H1 (cell line): ENCODE data around the gene SP8.

Source experiments
- BCL11A ChIP-seq, 2 experiments: IDR thresholded peaks; one replicate each; pipeline ENCODE4 v1.6.1; 2011; ENCODE audit warnings: low read depth in 2 of 2, low read length in 2 of 2, mild to moderate bottlenecking in 2 of 2
- FOSL1 ChIP-seq: IDR thresholded peaks from 2 replicates; pipeline ENCODE4 v1.6.1; 2011; ENCODE audit warnings: mild to moderate bottlenecking, low read depth, low read length, moderate library complexity; ENCODE audit not compliant: insufficient read depth
- POLR2A ChIP-seq, 2 experiments: IDR thresholded peaks; 1 replicate in 1 of 2; 2 replicates in 1 of 2; pipeline ENCODE4 v1.6.1; 2011; ENCODE audit warnings: low read depth in 2 of 2, low read length in 2 of 2, mild to moderate bottlenecking in 2 of 2; ENCODE audit errors: control extremely low read depth in 1 of 2
- SAP30 ChIP-seq: fragments of 300-600 bp; sonication (generic); IDR thresholded peaks from 2 replicates; pipeline ENCODE4 v1.7.1; 2012; ENCODE audit warnings: low read length, moderate library complexity, mild to moderate bottlenecking, inconsistent platforms; ENCODE audit not compliant: insufficient read depth, insufficient replicate concordance
- YY1 ChIP-seq: IDR thresholded peaks from 2 replicates; pipeline ENCODE4 v1.6.1; 2011; ENCODE audit warnings: low read depth, mild to moderate bottlenecking, low read length
- ZNF274 ChIP-seq: IDR thresholded peaks from 2 replicates; pipeline ENCODE4 v1.7.0; 2012; ENCODE audit warnings: low read length, borderline replicate concordance; ENCODE audit errors: extremely low read depth
- TF ChIP-seq, protein P1 (sequence below), 3 experiments: IDR thresholded peaks; 1 replicate in 2 of 3; 2 replicates in 1 of 3; pipeline versions ENCODE4 v1.5.1 to v1.6.1; 2011; ENCODE audit warnings: low read length in 3 of 3, mild to moderate bottlenecking in 3 of 3, inconsistent platforms in 2 of 3, low read depth in 1 of 3, moderate library complexity in 1 of 3; ENCODE audit not compliant: insufficient read depth in 1 of 3; ENCODE audit errors: control extremely low read depth in 1 of 3
- TF ChIP-seq, protein P2 (sequence below): IDR thresholded peaks from 2 replicates; pipeline ENCODE4 v1.6.1; 2012; ENCODE audit warnings: low read length, inconsistent platforms

DNA sequence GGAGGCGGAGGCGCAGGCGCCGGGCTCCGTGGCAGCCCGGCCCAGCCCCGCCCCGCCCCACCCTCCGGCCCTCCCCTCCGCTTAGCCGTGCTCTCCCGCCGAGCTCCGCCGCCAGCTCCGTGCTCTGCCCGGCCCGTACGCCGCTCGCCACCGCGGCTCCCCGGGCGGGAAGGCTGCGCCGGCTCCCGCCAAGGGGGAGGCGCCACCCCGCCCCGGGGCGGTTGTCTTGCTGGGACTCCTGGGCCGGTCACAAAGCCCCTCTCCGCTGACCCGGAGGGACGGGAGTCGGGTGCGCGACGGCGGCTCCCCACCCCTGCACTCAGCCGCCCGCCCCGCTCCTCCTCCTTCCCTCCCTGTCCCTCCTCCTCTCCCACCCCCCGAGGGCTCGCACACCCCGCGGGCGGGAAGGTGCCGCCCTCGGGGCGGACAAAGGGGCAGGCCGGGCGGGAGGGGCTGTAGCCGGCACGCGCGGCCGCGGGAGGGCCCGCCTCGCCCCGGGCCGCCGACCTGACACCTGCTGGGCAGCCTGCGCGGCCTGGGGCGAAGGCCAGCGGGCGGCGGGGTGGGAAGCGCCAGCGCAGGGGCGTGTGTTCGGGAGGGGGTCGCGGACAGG, 11.5 kb upstream of the SP8 start:
- TF ChIP-seq, protein P1, sequence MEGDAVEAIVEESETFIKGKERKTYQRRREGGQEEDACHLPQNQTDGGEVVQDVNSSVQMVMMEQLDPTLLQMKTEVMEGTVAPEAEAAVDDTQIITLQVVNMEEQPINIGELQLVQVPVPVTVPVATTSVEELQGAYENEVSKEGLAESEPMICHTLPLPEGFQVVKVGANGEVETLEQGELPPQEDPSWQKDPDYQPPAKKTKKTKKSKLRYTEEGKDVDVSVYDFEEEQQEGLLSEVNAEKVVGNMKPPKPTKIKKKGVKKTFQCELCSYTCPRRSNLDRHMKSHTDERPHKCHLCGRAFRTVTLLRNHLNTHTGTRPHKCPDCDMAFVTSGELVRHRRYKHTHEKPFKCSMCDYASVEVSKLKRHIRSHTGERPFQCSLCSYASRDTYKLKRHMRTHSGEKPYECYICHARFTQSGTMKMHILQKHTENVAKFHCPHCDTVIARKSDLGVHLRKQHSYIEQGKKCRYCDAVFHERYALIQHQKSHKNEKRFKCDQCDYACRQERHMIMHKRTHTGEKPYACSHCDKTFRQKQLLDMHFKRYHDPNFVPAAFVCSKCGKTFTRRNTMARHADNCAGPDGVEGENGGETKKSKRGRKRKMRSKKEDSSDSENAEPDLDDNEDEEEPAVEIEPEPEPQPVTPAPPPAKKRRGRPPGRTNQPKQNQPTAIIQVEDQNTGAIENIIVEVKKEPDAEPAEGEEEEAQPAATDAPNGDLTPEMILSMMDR (IDR thresholded peaks at IDR 0.05; ENCODE audit: control extremely low read depth in 1 of 3, insufficient read depth in 1 of 3, low read depth in 1 of 3, low read length in 3 of 3): no peak
- no peak for TF ChIP-seq SAP30
- TF ChIP-seq YY1: no peak
- no peak for TF ChIP-seq FOSL1
- TF ChIP-seq BCL11A (IDR thresholded peaks at IDR 0.05; ENCODE audit: low read depth in 2 of 2, low read length in 2 of 2): no peak
- TF ChIP-seq, protein P2, sequence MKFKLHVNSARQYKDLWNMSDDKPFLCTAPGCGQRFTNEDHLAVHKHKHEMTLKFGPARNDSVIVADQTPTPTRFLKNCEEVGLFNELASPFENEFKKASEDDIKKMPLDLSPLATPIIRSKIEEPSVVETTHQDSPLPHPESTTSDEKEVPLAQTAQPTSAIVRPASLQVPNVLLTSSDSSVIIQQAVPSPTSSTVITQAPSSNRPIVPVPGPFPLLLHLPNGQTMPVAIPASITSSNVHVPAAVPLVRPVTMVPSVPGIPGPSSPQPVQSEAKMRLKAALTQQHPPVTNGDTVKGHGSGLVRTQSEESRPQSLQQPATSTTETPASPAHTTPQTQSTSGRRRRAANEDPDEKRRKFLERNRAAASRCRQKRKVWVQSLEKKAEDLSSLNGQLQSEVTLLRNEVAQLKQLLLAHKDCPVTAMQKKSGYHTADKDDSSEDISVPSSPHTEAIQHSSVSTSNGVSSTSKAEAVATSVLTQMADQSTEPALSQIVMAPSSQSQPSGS: no peak
- TF ChIP-seq ZNF274: no peak
- TF ChIP-seq POLR2A (IDR thresholded peaks at IDR 0.05; ENCODE audit: control extremely low read depth in 1 of 2, low read depth in 2 of 2, low read length in 2 of 2): no peak; a peak in 1 of 3 replicates
